Uterus (tissue), 4 donors: ENCODE data around the gene PEMT. TPM values are rescaled to one million over a fixed set of nuclear protein-coding genes. Genes with fewer than 3 reads are reported as not detected.

Experiments used
- DNase-seq, 2 donors: peaks; one replicate each; pipeline ENCODE4 v3.0.0-alpha.2; 2019 to 2020
- H3K27ac ChIP-seq, 2 donors: fragments of 200-600 bp; sonication (generic); 1 replicate in 1 of 2; 2 replicates in 1 of 2; pipeline ENCODE4 v1.5.1; 2016 to 2018
- H3K27me3 ChIP-seq, 2 donors: fragments of 200-600 bp; sonication (generic); one replicate each; pipeline ENCODE4 v1.5.1; 2018 to 2019; ENCODE audit warnings: control low read depth in 1 of 2
- H3K36me3 ChIP-seq, 2 donors: fragments of 200-600 bp; sonication (generic); one replicate each; pipeline ENCODE4 v1.5.1; 2019; ENCODE audit warnings: control low read depth in 1 of 2
- H3K4me1 ChIP-seq, 2 donors: fragments of 200-600 bp; sonication (generic); one replicate each; pipeline ENCODE4 v1.5.1; 2018 to 2019; ENCODE audit warnings: control low read depth in 1 of 2
- H3K4me3 ChIP-seq, 2 donors: fragments of 200-600 bp; sonication (generic); 1 replicate in 1 of 2; 2 replicates in 1 of 2; pipeline ENCODE4 v1.5.1; 2018 to 2019; ENCODE audit warnings: mild to moderate bottlenecking in 1 of 2
- H3K9me3 ChIP-seq, 2 donors: fragments of 200-600 bp; sonication (generic); one replicate each; pipeline ENCODE4 v1.5.1; 2019; ENCODE audit warnings: control low read depth in 1 of 2
- POLR2A ChIP-seq, 2 donors: fragments of 450-650 bp; IDR thresholded peaks; one replicate each; pipeline ENCODE4 v1.6.1; 2016; ENCODE audit warnings: antibody characterized with exemption in 2 of 2, mild to moderate bottlenecking in 1 of 2, moderate library complexity in 1 of 2
- intact Hi-C: fragments of 100-400 bp; cut with DNase I; formaldehyde crosslinking; loops from one replicate; pipeline ENCODE4 v1.15.1; 2023; ENCODE audit warnings: low total_unique reads
- total RNA-seq, 4 donors: library from RNA; depleted of rRNA in 3 of 4; stranded (reverse); fragments of >200 nt in 3 of 4; gene quantifications; one replicate each; pipeline versions ENCODE4 v1.1.0 to v1.2.4, GENCODE V29; 2014 to 2023
- TF ChIP-seq, protein P1 (sequence below), 4 experiments: fragments of 200-600 bp in 2 of 4; fragments of 450-650 bp in 2 of 4; sonication (generic) in 2 of 4; IDR thresholded peaks; one replicate each; pipeline ENCODE4 v1.5.1; 2016 to 2019; ENCODE audit warnings: antibody characterized with exemption in 4 of 4, mild to moderate bottlenecking in 2 of 4, moderate library complexity in 1 of 4
- donor health status: DM: yes; HTN: yes; CAD: no.

PEMT gene
- total RNA-seq, 4 donors from 2014 or later = 26.3 to 61.7 (median 32.2) TPM

- Histone ChIP-seq H3K4me3 (no peak overlapping the region), H3K4me1 (no peaks in the 10 kb centered on the region), H3K36me3 (no peaks in the 10 kb centered on the region), H3K27me3 (no peaks in the 10 kb centered on the region), H3K9me3 (no peaks in the 10 kb centered on the region), H3K27ac (no peak overlapping the region)
- intact Hi-C loops = no loop called here
- DNase-seq = no peak
- TF ChIP-seq, protein P1, sequence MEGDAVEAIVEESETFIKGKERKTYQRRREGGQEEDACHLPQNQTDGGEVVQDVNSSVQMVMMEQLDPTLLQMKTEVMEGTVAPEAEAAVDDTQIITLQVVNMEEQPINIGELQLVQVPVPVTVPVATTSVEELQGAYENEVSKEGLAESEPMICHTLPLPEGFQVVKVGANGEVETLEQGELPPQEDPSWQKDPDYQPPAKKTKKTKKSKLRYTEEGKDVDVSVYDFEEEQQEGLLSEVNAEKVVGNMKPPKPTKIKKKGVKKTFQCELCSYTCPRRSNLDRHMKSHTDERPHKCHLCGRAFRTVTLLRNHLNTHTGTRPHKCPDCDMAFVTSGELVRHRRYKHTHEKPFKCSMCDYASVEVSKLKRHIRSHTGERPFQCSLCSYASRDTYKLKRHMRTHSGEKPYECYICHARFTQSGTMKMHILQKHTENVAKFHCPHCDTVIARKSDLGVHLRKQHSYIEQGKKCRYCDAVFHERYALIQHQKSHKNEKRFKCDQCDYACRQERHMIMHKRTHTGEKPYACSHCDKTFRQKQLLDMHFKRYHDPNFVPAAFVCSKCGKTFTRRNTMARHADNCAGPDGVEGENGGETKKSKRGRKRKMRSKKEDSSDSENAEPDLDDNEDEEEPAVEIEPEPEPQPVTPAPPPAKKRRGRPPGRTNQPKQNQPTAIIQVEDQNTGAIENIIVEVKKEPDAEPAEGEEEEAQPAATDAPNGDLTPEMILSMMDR (IDR thresholded peaks at IDR 0.05) = no peak
- TF ChIP-seq POLR2A (IDR thresholded peaks at IDR 0.05) = no peak
These were observed 84.0 kb downstream of the PEMT start for GRCh38 chr17:17507465-17508011.

GRCh38 chr17:17506893-17507464 is 84.5 kb downstream of the PEMT start:
- intact Hi-C loops = no loop called here
- Histone ChIP-seq H3K4me1 (no peaks in the 10 kb centered on the region), H3K36me3 (no peaks in the 10 kb centered on the region), H3K4me3 (no peak overlapping the region), H3K27me3 (no peaks in the 10 kb centered on the region), H3K9me3 (no peaks in the 10 kb centered on the region), H3K27ac (no peak overlapping the region)
- DNase-seq = no peak
- TF ChIP-seq POLR2A (IDR thresholded peaks at IDR 0.05) = no peak
- TF ChIP-seq, protein P1 (IDR thresholded peaks at IDR 0.05) = no peak

GRCh38 chr17:17506181-17506741 is 85.2 kb downstream of the PEMT start:
- no peaks in the 10 kb centered on the region for H3K27me3 ChIP-seq
- intact Hi-C loops = no loop called here
- no peaks in the 10 kb centered on the region for H3K9me3 ChIP-seq
- no peaks in the 10 kb centered on the region for H3K4me1 ChIP-seq
- DNase-seq = no peak
- no peaks in the 10 kb centered on the region for H3K36me3 ChIP-seq
- TF ChIP-seq, protein P1 (IDR thresholded peaks at IDR 0.05) = no peak
- no peak for TF ChIP-seq POLR2A (IDR thresholded peaks at IDR 0.05)
- H3K4me3 ChIP-seq = no peak overlapping the region
- H3K27ac ChIP-seq = no peak overlapping the region

GRCh38 chr17:17505610-17506171 is 85.8 kb downstream of the PEMT start:
- no peak overlapping the region for H3K4me3 ChIP-seq
- H3K9me3 ChIP-seq = no peaks in the 10 kb centered on the region
- DNase-seq = no peak
- no peak for TF ChIP-seq POLR2A (IDR thresholded peaks at IDR 0.05)
- TF ChIP-seq, protein P1 (IDR thresholded peaks at IDR 0.05) = no peak
- H3K4me1 ChIP-seq = no peaks in the 10 kb centered on the region
- H3K36me3 ChIP-seq = no peaks in the 10 kb centered on the region
- no peaks in the 10 kb centered on the region for H3K27me3 ChIP-seq
- H3K27ac ChIP-seq = no peak overlapping the region
- intact Hi-C loops = no loop called here

GRCh38 chr17:17505151-17505550 is 86.4 kb downstream of the PEMT start:
- no peaks in the 10 kb centered on the region for H3K27me3 ChIP-seq
- no peak overlapping the region for H3K27ac ChIP-seq
- no peak for DNase-seq
- no peaks in the 10 kb centered on the region for H3K4me1 ChIP-seq
- TF ChIP-seq, protein P1 (IDR thresholded peaks at IDR 0.05) = no peak
- TF ChIP-seq POLR2A (IDR thresholded peaks at IDR 0.05) = no peak
- H3K4me3 ChIP-seq = no peak overlapping the region
- no peaks in the 10 kb centered on the region for H3K9me3 ChIP-seq
- H3K36me3 ChIP-seq = no peaks in the 10 kb centered on the region
- intact Hi-C loops = no loop called here
